ENCODE results near the gene DEGS2.
A peak's percentile ranks its signal among the peaks of the same experiment; 100 is the strongest.

The DEGS2 gene

GRCh38 chr14:100132161-100132902 is 27.1 kb downstream of the DEGS2 start:
- peak; percentile 59 for DNase-seq (ENCODE audit: low spot score)

DNA sequence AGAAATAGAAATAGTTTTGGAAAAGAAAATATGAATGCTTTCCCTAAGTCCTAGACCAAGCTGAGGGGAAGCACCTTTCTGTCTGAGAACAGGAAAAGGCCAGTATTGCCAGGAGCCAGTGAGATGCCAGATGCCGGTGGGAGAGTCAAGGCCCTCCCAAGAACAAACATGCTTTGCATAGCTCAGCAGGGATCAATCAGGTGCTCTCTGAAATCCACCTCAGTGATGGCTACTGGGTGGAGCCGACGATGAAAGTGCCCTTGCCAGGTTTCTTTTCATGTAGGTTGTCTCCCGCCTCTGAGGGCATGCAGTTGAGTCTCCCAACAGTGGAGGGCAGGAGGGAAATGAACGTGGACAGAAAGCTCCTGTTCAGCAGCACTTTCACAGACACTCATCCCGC is 28.3 kb downstream of the DEGS2 start:
- peak; percentile 36 for DNase-seq (ENCODE audit: low spot score)

DNA sequence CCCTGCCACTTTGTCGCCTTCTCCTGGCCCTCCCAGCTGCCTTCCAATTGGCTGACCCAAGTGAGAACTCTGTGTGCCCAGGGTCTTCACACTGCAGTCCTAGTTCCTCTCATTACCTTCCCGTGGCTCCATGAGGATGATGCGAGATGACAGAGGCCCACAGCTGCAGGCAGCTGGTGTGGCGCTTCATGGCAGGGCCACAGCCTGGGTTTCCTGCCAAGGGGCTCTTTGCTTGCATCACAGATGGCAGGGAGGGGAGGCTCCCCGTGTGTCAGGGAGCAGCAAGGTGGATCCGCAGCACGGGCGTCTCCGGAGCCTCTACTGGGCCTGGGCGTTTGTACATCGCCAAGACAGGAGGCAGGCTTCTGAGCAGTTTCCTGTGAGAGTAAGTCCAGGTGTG is 28.9 kb downstream of the DEGS2 start:
- no peak for DNase-seq (ENCODE audit: low spot score)

- peak; percentile 70 for DNase-seq (ENCODE audit: low spot score)
Observed at GRCh38 chr14:100129161-100129589, 30.3 kb downstream of the DEGS2 start.

DNA sequence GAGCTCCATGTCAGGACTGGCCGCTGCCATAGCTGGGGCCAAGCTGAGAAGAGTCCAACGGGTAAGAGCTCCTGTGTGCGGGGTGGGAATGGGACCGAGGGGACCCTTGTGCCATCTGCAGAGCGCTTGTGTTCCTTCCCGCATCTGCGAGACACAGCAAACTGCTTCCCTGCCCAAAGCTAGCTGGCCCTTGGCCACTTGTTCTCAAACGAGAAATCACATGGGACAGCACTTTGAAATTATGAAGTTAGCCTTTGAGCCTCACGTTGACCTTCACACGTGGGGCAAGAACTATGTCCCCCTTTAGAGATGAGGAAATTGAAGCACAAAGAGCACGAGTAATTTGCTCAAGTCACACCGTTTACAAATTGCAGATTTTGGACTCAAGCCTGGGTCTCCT is 30.8 kb downstream of the DEGS2 start:
- DNase-seq (ENCODE audit: low spot score) = no peak

GRCh38 chr14:100127853-100128455 is 31.5 kb downstream of the DEGS2 start:
- DNase-seq (ENCODE audit: low spot score) = no peak

GRCh38 chr14:100126401-100126800 is 33.0 kb downstream of the DEGS2 start:
- DNase-seq (ENCODE audit: low spot score) = no peak

GRCh38 chr14:100124551-100125088 is 34.8 kb downstream of the DEGS2 start:
- no peak for DNase-seq (ENCODE audit: low spot score)

GRCh38 chr14:100123618-100124017 is 35.8 kb downstream of the DEGS2 start:
- no peak for DNase-seq (ENCODE audit: low spot score)

- DNase-seq (ENCODE audit: low spot score) = no peak
Observed at GRCh38 chr14:100122481-100123223, 36.8 kb downstream of the DEGS2 start.

- DNase-seq (ENCODE audit: low spot score) = peak; percentile 55
Observed at GRCh38 chr14:100121643-100122480, 37.6 kb downstream of the DEGS2 start.

- DNase-seq (ENCODE audit: low spot score) = peak; percentile 68
Observed at GRCh38 chr14:100120522-100121269, 38.7 kb downstream of the DEGS2 start.

GRCh38 chr14:100119251-100119650 is 40.2 kb downstream of the DEGS2 start:
- DNase-seq (ENCODE audit: low spot score) = no peak

GRCh38 chr14:100118396-100119011 is 40.9 kb downstream of the DEGS2 start:
- peak; percentile 33 for DNase-seq (ENCODE audit: low spot score)

DNA sequence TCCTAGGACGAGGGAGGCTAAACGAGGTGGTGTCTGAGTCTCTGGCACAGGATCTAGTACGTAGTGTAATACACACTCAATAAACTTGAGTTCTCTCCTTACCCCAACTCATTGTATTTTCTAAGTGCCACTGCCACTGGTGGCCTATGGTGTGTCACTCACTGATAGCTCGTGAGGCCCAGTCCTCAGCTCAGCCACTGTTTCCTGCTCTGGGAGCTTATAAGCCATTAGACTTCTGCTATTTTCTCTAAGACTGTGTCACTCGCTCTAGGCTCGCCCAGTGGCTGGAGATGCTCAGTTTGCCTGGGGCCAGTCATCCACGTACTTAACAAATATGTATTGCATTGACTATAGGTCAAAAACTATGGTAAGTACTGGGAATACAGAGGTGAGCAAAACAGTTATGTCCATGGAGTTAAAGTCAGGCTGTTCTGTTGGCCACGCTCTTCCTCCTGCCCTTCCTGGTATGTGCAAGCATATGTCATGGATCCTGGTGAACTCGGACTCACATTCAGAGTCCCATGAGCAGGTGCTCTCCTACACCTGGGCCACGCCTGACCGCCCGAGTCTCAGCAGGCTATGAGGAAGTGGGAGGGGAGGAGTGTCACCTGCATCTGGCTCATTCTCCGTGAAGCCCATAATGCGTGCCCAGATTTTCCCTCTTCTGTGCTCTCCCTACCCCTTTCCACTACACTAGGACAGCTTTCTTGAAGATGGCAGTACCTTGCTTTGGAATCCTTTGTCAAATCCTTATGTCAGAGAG is 41.6 kb downstream of the DEGS2 start:
- peak; percentile 43 for DNase-seq (ENCODE audit: low spot score)

GRCh38 chr14:100117026-100117425 is 42.4 kb downstream of the DEGS2 start:
- no peak for DNase-seq (ENCODE audit: low spot score)

DNA sequence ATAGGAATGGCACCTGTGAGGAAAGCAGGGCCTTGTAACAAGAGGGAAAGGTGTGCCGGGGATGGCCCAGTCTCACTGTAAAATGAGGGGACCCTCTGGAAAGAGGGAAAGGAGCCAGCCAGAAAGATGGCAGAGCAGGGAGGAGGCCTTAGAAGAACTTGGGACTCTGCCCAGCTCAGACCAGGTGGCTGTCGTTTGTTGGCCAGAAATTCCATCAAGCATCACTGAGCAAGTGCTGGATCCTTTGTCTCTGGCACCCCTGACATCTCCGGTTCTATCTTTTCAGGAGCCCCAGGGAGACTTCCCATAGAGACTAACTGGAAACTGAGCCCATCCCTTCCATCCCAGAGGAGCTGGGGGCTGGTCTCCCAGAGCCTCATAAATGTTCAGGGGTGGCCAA is 43.3 kb downstream of the DEGS2 start:
- DNase-seq (ENCODE audit: low spot score) = peak; percentile 97

DNA sequence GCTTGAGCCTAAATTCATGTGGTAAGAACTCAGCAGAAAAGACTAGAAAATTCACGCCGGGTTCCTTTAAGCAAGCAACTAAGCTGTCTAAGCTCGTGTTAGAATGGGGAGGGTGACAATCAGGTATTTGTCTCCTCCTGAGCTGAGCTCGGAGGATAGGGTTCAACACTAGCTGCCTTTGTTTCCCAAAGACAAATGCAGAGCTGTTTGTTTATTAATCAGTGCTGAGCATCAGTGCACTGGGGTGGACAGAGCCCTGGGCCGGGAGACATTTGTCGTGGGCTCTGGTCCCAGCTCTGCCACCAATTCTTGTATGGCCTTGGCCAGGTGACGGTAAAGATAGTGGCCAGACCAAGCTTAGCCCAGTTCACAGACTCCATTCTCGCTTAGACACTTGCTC is 43.7 kb downstream of the DEGS2 start:
- DNase-seq (ENCODE audit: low spot score) = no peak

- no peak for DNase-seq (ENCODE audit: low spot score)
Observed at GRCh38 chr14:100115236-100115635, 44.2 kb downstream of the DEGS2 start.
